ENCODE results near the gene RAB24.

Gene RAB24

GRCh38 chr5:177295924-177296323 is 7.6 kb downstream of the RAB24 start:
- Histone ChIP-seq H3K9me2 (replicated peaks; ENCODE audit: insufficient read depth, low read length) (no peaks in the 10 kb centered on the region), H3K27ac (ENCODE audit: low read depth, low read length) (no peak overlapping the region), H3K27me3 (ENCODE audit: low read length) (no peaks in the 10 kb centered on the region), H3K36me3 (ENCODE audit: low read length) (peaks cover 21% of the 10 kb centered on the region; the same call in 1 of the 2 replicates), H3F3A (ENCODE audit: insufficient read depth) (peaks cover 38% of the 10 kb centered on the region), H3K79me2 (ENCODE audit: insufficient read depth, low read length) (no peaks in the 10 kb centered on the region), H3K9ac (ENCODE audit: low read length) (no peak overlapping the region), H2AFZ (ENCODE audit: low read depth, low read length, severe bottlenecking) (no peak overlapping the region), H3K4me3 (ENCODE audit: insufficient read depth, low read length, poor library complexity, severe bottlenecking) (no peak overlapping the region), H4K20me1 (ENCODE audit: low read depth, low read length) (no peaks in the 10 kb centered on the region), H3K9me3 (ENCODE audit: insufficient read depth, low read length) (no peaks in the 10 kb centered on the region), H3K4me2 (ENCODE audit: low read depth, low read length, poor library complexity, severe bottlenecking) (no peak overlapping the region)
- TF ChIP-seq, protein P1, sequence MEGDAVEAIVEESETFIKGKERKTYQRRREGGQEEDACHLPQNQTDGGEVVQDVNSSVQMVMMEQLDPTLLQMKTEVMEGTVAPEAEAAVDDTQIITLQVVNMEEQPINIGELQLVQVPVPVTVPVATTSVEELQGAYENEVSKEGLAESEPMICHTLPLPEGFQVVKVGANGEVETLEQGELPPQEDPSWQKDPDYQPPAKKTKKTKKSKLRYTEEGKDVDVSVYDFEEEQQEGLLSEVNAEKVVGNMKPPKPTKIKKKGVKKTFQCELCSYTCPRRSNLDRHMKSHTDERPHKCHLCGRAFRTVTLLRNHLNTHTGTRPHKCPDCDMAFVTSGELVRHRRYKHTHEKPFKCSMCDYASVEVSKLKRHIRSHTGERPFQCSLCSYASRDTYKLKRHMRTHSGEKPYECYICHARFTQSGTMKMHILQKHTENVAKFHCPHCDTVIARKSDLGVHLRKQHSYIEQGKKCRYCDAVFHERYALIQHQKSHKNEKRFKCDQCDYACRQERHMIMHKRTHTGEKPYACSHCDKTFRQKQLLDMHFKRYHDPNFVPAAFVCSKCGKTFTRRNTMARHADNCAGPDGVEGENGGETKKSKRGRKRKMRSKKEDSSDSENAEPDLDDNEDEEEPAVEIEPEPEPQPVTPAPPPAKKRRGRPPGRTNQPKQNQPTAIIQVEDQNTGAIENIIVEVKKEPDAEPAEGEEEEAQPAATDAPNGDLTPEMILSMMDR (IDR thresholded peaks at IDR 0.05; ENCODE audit: insufficient read depth, low read length, poor library complexity, severe bottlenecking): no peak
- TF ChIP-seq EZH2phosphoT487 (conservative IDR thresholded peaks at IDR 0.05; ENCODE audit: low read length): no peak

DNA sequence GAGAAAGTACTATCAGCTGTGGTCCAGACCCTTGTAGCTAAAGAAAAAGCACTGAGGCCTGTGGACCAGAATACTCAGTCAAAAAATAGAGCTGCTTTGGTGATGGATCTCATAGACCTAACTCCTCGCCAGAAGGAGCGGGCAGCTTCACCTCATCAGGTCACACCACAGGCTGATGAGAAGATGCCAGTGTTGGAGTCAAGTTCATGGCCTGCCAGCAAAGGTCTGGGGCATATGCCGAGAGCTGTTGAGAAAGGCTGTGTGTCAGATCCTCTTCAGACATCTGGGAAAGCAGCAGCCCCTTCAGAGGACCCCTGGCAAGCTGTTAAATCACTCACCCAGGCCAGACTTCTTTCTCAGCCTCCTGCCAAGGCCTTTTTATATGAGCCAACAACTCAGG is 8.9 kb downstream of the RAB24 start:
- Histone ChIP-seq H3K4me3 (ENCODE audit: insufficient read depth, low read length, poor library complexity, severe bottlenecking) (no peak overlapping the region), H2AFZ (ENCODE audit: low read depth, low read length, severe bottlenecking) (no peak overlapping the region), H3K4me2 (ENCODE audit: low read depth, low read length, poor library complexity, severe bottlenecking) (no peak overlapping the region), H3K27me3 (ENCODE audit: low read length) (no peaks in the 10 kb centered on the region), H3K9ac (ENCODE audit: low read length) (no peak overlapping the region), H3K9me2 (replicated peaks; ENCODE audit: insufficient read depth, low read length) (no peaks in the 10 kb centered on the region), H3K36me3 (ENCODE audit: low read length) (peaks cover 21% of the 10 kb centered on the region; the same call in 1 of the 2 replicates), H3K79me2 (ENCODE audit: insufficient read depth, low read length) (no peaks in the 10 kb centered on the region), H3K27ac (ENCODE audit: low read depth, low read length) (no peak overlapping the region), H3F3A (ENCODE audit: insufficient read depth) (peaks cover 28% of the 10 kb centered on the region), H4K20me1 (ENCODE audit: low read depth, low read length) (no peaks in the 10 kb centered on the region), H3K9me3 (ENCODE audit: insufficient read depth, low read length) (no peaks in the 10 kb centered on the region)
- TF ChIP-seq, protein P1 (IDR thresholded peaks at IDR 0.05; ENCODE audit: insufficient read depth, low read length, poor library complexity, severe bottlenecking): no peak
- no peak for TF ChIP-seq EZH2phosphoT487 (conservative IDR thresholded peaks at IDR 0.05; ENCODE audit: low read length)

DNA sequence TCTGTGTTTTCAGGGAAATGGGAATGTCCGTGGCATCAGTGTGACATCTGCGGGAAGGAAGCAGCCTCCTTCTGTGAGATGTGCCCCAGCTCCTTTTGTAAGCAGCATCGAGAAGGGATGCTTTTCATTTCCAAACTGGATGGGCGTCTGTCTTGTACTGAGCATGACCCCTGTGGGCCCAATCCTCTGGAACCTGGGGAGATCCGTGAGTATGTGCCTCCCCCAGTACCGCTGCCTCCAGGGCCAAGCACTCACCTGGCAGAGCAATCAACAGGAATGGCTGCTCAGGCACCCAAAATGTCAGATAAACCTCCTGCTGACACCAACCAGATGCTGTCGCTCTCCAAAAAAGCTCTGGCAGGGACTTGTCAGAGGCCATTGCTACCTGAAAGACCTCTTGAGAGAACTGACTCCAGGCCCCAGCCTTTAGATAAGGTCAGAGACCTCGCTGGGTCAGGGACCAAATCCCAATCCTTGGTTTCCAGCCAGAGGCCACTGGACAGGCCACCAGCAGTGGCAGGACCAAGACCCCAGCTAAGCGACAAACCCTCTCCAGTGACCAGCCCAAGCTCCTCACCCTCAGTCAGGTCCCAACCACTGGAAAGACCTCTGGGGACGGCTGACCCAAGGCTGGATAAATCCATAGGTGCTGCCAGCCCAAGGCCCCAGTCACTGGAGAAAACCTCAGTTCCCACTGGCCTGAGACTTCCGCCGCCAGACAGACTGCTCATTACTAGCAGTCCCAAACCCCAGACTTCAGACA is 9.5 kb downstream of the RAB24 start:
- Histone ChIP-seq H3K4me3 (ENCODE audit: insufficient read depth, low read length, poor library complexity, severe bottlenecking) (no peak overlapping the region), H3K9me3 (ENCODE audit: insufficient read depth, low read length) (no peaks in the 10 kb centered on the region), H3F3A (ENCODE audit: insufficient read depth) (peaks cover 24% of the 10 kb centered on the region), H3K9ac (ENCODE audit: low read length) (no peak overlapping the region), H3K27me3 (ENCODE audit: low read length) (no peaks in the 10 kb centered on the region), H3K27ac (ENCODE audit: low read depth, low read length) (no peak overlapping the region), H2AFZ (ENCODE audit: low read depth, low read length, severe bottlenecking) (no peak overlapping the region), H3K9me2 (replicated peaks; ENCODE audit: insufficient read depth, low read length) (no peaks in the 10 kb centered on the region), H4K20me1 (ENCODE audit: low read depth, low read length) (no peaks in the 10 kb centered on the region), H3K4me2 (ENCODE audit: low read depth, low read length, poor library complexity, severe bottlenecking) (no peak overlapping the region), H3K36me3 (ENCODE audit: low read length) (peaks cover 23% of the 10 kb centered on the region; the same call in 1 of the 2 replicates), H3K79me2 (ENCODE audit: insufficient read depth, low read length) (no peaks in the 10 kb centered on the region)
- TF ChIP-seq EZH2phosphoT487 (conservative IDR thresholded peaks at IDR 0.05; ENCODE audit: low read length): no peak
- TF ChIP-seq, protein P1 (IDR thresholded peaks at IDR 0.05; ENCODE audit: insufficient read depth, low read length, poor library complexity, severe bottlenecking): no peak

Data from SU-DHL-6 (cell line).